Activated gamma-delta T cell (primary cell): Measurements from ENCODE around the gene SSBP4.

Experiments used
- DNase-seq: peaks from one replicate; lab custom pipeline; 2025; lab: John Stamatoyannopoulos, UW

SSBP4 gene

GRCh38 chr19:18421371-18421959, 2.3 kb downstream of the SSBP4 start:
- DNase-seq, result no peak

GRCh38 chr19:18422530-18423191, 3.5 kb downstream of the SSBP4 start:
- DNase-seq, result no peak

GRCh38 chr19:18423258-18424020, 4.2 kb downstream of the SSBP4 start:
- no peak for DNase-seq

- no peak for DNase-seq
Observed at GRCh38 chr19:18424122-18424889, 5.1 kb downstream of the SSBP4 start.

- DNase-seq, result no peak
Observed at GRCh38 chr19:18424890-18425514, 5.8 kb downstream of the SSBP4 start.

- no peak for DNase-seq
Observed at GRCh38 chr19:18425515-18426415, 6.6 kb downstream of the SSBP4 start.

GRCh38 chr19:18426416-18426767, 7.2 kb downstream of the SSBP4 start:
- no peak for DNase-seq

- DNase-seq, result no peak
Observed at GRCh38 chr19:18427080-18427742, 8.0 kb downstream of the SSBP4 start.

- no peak for DNase-seq
Observed at GRCh38 chr19:18427743-18428113, 8.5 kb downstream of the SSBP4 start.

- no peak for DNase-seq
Observed at GRCh38 chr19:18428173-18428786, 9.1 kb downstream of the SSBP4 start.

- DNase-seq, result peak; percentile 98
Observed at GRCh38 chr19:18428787-18429674, 9.8 kb downstream of the SSBP4 start.

- DNase-seq, result no peak
Observed at GRCh38 chr19:18429717-18430416, 10.7 kb downstream of the SSBP4 start.

GRCh38 chr19:18430417-18431144, 11.4 kb downstream of the SSBP4 start:
- no peak for DNase-seq

GRCh38 chr19:18431351-18432197, 12.4 kb downstream of the SSBP4 start:
- no peak for DNase-seq

GRCh38 chr19:18432275-18433014, 13.2 kb downstream of the SSBP4 start:
- no peak for DNase-seq
